HG03159 (cell line): ENCODE measurements around the gene AKT1.
A peak's percentile ranks its signal among the peaks of the same experiment; 100 is the strongest.

ENCODE experiments used
- ATAC-seq: cut with Tn5 transposase; IDR thresholded peaks from one replicate; pipeline ENCODE4 v1.9.1; 2021; ENCODE audit warnings: mild to moderate bottlenecking, moderate library complexity; ENCODE audit not compliant: unreplicated experiment

AKT1 gene

DNA sequence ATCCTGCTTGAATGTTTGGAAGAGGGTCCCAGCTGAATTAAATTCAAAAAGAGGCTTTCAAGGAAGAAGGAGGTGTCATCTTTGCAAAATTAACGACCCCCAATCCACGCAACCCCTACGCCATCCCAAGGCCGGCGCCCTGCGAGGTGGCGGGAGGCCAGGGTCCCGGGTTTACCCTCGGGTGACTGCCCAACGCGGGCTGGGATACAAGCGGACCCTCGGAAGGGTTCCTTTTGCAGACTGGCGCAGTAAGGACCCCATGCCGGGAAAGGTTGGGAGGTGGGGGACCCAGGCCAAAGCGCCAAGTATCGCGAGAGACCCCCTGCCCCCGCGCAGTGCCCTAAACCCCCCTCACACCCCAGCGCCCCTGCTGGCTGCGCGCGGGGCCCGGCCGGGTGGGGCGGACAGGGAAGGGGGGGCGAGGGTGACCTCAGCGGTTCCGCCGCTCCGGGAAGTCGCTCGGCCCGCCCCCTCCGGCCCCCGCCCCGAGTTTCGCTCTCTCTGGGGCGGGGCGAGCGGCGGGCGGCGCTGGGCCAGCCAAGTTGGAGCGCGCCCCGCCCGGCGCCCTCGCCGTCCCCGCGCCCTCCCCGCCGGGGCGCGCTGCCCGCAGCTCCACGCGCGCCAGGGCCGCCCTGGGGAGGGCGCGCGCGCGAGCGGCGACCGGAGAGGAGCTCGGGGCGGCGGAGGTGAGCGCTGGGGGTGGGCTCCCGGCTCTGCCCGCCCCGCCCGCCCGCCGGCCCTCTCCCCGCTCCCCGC, 4.6 kb upstream of the AKT1 start:
- peak; percentile 48 for ATAC-seq

GRCh38 chr14:104799244-104800014, 3.9 kb upstream of the AKT1 start:
- no peak for ATAC-seq

GRCh38 chr14:104798300-104799243, 3.0 kb upstream of the AKT1 start:
- ATAC-seq, result no peak

DNA sequence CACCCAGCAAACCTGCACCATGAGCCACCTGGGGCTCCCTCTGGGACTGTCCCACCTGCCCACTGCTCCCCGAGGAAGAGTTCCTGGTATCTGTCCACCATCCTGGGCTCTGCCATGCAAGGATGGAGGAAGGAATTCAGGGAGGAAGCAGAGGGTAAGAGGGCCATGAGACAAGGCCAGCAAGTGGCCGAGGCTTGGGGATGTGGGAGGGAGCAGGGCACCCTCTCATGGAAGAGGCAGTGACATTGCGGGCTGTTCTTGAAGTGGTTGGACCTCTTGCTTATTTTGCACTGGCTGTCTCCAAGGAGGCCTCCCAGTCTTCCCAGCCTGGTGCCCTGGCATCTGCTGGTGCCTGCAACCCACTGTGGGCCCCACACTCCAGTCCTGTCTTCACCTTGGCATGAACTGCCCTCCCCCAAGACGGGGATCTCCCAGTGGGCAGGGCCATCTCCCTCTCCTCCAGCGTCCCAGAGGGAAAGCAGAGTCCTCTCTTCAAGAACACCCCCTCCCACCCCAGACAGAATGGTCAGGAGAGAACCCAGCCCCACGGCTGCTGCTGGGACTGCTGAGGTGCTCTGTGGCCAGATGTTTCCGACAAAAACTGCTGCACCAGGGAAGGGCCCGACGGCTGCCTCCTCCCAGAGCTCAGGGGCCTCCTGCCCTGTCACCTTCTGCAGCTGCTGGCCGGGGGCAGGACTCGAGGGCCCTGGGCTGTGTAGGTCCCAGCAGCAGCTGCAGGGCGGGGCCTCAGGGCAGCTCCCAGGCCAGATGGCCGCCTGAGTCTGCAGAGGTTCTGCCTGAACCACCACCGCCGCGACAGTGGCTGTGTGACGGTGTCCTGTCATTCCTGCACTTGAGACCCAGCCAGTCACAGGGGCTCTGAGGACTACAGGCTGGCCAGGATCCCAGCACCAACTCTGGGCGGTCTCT, 1.8 kb upstream of the AKT1 start:
- no peak for ATAC-seq

DNA sequence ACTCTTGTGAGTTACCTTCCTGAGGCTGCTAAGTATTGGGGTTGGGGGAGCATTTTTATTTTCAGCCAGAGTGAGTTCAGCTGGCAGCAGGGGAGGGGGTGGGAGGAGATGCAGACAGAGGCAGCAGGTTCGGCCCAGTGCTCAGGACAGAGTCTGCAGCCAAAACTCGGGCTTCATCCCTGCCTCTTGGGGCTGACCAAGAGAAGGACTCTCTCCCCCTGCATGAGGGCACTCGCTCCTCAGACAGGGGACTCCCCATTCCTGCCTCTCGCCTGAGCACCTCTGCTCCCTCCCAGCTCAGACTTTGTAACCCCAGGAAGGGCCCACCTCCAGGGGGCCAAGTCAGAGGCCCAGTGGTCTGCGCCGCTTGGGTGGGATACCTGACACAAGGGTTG, 1.1 kb upstream of the AKT1 start:
- no peak for ATAC-seq

DNA sequence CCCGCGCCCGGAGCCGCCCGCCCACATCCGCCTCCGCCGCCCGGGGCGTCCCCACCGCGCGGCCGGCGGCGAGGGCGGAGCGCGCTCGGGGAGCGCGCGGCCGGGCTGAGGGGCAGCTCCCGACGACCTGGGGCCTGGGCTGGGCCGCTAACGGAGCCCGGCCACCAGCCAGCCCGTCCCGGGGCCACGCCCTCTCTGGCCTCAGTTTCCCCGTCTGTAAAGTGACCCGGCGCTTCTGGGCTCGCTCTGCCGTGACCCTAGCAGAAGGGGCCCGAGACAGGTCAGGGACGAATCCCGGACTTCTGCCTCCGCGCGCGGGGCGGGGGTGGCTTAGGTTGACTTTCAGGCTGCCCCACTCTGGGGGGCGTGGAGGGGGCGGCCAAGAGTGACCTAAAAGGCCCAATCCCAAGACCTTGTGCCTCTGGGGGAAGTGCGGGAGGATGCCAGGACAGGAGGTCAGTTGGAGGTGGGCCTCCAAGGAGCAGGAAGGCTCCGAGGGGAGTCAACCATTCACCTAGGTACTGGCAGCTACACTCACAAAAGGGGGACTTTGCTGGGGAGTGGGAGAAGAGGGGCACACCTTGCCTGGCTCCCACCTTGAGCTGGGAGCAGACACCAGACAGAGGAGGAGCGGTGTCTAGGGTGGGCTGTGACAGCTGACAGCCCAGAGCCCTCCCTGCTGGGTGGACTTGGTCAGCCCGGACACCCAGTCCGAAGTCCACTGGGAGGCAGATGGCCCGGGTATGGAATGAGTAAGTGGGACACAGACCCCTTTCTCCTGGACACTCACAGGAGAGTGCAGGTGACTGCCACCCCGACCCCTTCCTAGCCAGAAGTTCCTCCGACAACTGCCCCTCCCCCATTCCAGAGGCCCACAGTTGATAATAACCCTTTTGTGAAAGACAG, 486 bp upstream of the AKT1 start:
- ATAC-seq, result no peak

DNA sequence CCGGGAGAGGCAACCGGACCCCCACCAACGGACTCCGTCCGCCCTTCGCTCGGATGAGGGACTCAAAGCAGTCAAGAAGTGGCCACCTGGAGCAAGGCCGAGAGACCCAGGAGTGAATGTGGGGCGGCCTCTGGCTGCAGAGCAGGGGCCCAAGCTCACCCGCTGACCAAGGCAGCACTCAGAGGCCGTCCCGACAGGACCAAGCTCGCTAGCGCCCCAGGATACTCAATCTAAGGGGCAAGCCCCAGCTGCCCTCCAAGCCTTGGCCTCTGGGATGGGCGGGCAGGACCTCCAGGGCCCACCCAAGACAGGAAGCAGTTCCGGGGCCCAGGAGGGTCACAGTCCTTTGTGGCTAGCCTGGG, 936 bp downstream of the AKT1 start:
- peak; percentile 8 for ATAC-seq

GRCh38 chr14:104794099-104794498, 1.4 kb downstream of the AKT1 start:
- ATAC-seq, result no peak

GRCh38 chr14:104793703-104793959, 1.9 kb downstream of the AKT1 start:
- no peak for ATAC-seq

DNA sequence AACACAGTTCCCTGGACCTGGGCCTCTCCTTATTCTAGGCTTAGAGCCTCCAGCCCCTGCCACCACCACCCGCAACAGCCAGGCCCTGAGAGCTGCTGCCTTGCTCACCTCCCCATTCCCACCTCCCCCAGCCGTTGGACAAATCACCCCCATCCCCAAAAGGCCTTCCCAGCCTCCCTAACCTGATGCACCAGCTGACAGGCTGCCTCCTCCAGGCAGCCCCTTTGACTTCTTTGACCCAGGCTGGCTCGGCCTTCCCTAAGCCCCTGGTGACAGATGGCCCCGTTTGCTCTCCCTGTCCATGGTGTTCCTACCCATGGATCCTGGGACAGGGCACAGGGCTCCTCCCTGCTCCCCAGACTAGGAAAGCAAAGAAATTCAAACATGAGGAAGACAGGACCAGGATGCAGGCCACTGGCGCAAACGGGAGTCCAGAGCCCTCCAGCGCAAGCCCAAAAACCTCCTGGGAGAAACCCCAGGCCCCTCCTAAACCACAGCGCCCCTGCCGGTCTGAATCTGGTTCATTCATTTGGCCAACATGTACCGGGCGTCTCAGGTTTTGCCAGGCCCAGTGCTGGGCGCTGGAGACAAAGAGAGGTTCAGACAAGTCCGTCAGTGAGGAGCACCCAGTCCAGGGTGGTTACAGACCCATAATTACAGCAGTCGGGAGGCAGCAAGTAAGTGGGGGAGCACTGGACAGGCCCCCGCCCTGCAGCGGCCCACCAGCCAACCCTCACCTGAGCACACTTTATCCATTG, 2.4 kb downstream of the AKT1 start:
- no peak for ATAC-seq

- ATAC-seq, result no peak
Observed at GRCh38 chr14:104792101-104792884, 3.3 kb downstream of the AKT1 start.

- no peak for ATAC-seq
Observed at GRCh38 chr14:104791425-104791824, 4.1 kb downstream of the AKT1 start.

GRCh38 chr14:104789752-104790743, 5.5 kb downstream of the AKT1 start:
- ATAC-seq, result no peak

GRCh38 chr14:104788873-104789663, 6.5 kb downstream of the AKT1 start:
- no peak for ATAC-seq

- ATAC-seq, result no peak
Observed at GRCh38 chr14:104788161-104788818, 7.3 kb downstream of the AKT1 start.

GRCh38 chr14:104787736-104788135, 7.8 kb downstream of the AKT1 start:
- no peak for ATAC-seq
